Fibroblast of gingiva (primary cell): ENCODE data around the gene APOB.

Experiments
- DNase-seq: peaks from one replicate; pipeline ENCODE4 v3.0.0-alpha.2; 2011; ENCODE audit warnings: low read depth

APOB gene

GRCh38 chr2:21019000-21019677, 24.7 kb downstream of the APOB start:
- DNase-seq, result no peak

DNA sequence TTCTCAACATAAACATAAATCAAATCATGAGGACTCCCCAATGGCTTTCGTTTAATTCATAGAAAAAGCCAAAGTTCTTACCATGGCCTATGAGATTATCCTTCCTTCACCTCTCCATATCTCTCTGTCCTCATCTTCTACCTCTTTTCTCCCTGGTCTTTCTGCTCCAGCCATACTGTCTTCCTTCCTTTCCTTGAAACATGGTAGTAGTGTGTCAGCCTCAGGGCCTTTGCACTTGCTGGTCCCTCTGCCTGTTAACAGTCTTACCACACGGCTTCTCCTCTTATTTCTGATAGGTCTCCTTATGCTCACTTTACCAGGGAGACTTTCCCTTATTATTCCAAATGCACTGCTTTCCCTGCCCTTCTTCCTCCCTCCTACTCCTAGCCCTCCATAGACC, 25.6 kb downstream of the APOB start:
- no peak for DNase-seq

DNA sequence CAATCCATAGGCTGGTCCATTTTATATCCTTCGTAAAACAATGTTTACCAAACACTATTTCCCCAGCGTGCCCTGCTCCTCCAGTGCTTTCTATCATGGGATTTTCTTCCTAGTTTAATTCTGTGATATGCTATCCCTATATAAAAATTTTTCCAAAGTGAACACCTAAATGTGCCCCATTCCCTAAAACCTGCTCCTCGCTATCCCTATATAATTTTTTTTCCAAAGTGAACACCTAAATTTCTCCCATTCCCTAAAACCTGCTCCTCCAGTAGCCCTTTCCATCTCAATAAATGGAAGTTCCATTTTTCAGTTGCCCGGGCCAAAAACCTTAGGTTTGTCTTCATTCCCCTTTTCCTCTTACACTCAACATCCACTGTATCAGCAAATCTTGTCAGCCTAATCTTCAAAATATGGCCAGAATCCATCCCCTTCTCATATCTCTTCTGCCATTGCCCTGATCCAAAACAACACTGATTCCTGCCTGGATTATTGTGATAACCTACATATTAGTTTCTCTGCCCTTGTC, 26.1 kb downstream of the APOB start:
- DNase-seq, result no peak

- DNase-seq, result no peak
These were observed 28.6 kb downstream of the APOB start for GRCh38 chr2:21015281-21015645.

DNA sequence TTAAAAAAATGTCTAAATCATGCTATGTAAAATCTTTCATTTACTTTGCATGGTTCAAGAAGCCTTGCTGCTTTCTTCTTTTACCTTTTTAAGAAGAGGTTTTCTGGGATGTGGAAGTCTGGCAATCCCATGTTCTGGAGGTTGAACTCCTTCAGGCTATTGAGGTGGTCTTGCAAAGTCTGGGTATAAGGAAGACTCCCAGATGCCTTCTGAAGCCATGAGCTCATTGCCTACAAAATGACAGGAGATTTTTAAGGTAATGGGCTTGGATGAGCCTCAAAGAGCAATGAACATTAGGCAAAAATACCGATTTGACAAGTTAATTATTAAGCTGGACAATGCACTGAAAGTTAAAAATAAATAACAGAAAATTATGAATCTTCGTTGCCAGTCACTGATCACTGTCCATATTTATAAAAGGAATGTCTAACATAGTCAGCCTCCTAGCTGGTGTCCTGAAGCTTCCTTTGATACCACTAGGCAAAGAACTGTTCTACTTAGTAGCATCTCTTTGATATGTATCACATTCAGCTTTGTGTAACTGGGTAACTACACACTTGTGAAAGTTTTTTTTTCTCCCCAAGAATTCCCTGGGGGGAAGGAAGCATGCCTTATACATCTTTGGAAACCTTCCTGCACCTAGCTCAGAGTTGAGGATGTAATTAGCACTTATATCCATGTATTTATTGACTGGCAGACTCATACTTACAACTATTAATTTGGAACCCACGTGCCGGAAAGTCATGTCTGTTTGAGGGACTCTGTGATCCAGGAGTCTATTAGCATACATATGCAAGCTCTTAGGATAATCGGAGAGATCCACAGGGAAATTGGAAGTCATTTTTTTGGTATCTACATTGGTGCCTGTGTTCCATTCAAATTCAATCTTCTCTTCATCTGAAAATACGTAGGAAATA, 29.3 kb downstream of the APOB start:
- DNase-seq, result no peak

GRCh38 chr2:21013043-21013816, 30.6 kb downstream of the APOB start:
- DNase-seq, result no peak

- no peak for DNase-seq
These were observed 31.3 kb downstream of the APOB start for GRCh38 chr2:21012557-21012937.

GRCh38 chr2:21011876-21012556, 31.9 kb downstream of the APOB start:
- no peak for DNase-seq

DNA sequence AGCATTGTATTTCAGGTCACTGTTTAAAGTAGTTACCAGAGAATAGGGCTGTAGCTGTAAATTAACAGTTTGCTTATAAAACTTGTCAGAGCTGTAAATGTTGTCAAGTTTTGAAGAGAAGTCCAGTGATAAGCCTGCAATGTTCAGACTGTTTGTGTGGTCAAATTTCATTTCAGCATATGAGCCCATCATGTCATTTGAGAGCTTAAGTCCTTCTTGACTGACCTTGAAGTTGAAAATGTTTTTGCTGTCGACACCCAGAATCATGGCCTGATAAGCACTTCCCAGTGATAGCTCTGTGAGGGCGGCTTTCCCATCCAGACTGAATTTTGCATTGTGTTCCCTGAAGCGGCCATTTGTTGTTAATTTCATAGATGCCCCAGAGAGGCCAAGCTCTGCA, 32.4 kb downstream of the APOB start:
- DNase-seq, result no peak

DNA sequence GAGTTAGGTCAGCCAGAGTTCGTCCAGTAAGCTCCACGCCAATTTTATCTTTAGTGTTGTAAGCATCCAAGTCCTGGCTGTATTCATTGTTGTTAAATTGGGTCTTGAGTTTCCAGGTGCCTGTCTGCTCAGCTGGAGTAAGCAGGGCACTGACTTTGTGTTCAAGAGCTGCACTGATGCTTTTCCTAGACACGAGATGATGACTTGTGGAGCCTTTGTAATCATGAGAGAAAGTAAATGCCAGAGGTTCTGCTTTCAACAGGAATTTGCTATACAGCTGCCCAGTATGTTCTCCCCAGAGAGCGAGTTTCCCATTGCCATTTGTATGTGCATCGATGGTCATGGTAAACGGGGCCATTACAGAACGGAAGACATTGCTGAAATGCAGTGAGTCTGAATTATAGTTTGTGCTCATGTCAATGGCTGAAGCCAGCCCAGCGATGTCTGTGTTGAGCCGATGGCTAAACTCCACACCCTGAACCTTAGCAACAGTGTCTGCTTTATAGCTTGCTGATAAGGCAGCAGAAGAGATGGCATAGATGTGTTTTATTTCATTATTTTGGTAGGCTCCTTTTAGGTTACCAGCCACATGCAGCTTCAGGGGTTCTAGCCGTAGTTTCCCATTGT, 32.9 kb downstream of the APOB start:
- no peak for DNase-seq

GRCh38 chr2:21009662-21010225, 34.1 kb downstream of the APOB start:
- no peak for DNase-seq

DNA sequence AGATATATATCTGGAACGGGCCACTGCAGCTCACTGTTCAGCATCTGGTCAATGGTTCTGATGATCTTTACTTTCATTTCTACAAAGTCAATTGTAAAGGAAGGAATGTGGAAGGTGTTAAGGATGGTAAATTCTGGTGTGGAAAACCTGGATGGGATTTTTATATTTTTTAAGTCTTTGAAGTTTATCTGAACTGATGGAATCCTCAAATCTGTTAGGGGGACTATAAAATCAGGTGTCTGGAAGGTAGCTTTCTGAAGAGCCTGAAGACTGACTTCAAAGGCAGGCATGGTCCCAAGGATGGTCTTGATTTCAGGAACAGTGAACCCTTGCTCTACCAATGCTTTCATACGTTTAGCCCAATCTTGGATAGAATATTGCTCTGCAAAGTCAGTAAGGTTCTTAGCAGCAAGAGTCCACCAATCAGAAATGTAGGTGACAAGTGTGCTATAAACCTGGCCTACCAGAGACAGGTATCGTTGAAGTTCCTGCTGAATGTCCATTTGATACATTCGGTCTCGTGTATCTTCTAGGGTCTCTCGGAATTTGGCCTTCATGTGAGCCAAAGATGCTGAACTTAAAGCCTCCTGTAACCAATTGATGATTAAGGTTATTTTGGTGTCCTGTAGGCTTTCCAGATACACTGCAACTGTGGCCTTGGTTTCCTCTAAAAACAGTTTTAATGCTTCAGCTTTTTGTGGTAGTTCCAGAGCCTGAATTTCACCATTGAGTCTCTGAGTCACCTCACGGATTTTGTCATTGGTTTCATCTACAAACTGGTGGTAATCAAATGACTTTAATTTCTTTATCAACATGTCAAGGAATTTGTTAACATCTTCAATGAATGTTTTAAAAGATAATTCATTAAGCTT, 34.8 kb downstream of the APOB start:
- no peak for DNase-seq

GRCh38 chr2:21008014-21008789, 35.7 kb downstream of the APOB start:
- no peak for DNase-seq

DNA sequence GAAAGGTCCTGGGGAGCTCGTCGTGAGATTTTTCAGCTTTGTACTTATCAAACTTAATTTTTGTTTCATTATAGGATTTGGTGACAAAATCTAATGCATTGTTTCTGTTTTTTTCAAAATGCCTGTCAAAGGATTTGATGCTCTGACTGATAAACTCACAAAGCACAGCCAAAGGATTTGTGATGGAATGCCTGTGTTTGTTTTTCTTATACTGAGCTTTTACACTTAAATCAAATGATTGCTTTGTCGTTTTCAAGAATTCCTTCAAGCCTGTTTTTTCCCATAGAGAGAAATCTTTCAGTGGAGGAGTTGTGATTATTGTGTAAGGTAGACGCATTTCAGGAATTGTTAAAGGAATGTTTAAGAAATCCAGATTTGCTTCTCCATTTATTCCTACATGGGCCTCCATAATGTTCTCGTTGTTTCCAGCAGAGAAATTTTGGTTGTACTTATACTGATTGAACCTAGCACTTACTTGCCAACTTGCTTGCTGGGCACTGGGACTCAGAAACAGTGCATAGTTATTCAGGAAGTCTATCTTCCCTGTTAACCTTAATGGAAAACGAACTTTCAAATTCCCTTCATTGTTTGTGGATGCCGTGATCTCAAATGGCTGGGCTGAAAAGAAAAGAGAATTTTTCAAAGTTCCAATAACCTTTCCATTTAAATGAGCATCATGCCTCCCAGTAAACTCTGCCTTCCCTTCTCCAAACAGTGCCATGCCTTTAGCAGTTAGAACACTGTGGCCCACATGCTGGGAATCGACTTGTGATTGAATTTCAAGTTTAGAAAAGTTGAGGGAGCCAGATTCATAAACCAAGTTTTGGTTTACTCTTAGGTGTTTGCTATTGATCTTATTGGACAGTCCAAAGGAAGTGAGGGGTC, 36.5 kb downstream of the APOB start:
- no peak for DNase-seq

DNA sequence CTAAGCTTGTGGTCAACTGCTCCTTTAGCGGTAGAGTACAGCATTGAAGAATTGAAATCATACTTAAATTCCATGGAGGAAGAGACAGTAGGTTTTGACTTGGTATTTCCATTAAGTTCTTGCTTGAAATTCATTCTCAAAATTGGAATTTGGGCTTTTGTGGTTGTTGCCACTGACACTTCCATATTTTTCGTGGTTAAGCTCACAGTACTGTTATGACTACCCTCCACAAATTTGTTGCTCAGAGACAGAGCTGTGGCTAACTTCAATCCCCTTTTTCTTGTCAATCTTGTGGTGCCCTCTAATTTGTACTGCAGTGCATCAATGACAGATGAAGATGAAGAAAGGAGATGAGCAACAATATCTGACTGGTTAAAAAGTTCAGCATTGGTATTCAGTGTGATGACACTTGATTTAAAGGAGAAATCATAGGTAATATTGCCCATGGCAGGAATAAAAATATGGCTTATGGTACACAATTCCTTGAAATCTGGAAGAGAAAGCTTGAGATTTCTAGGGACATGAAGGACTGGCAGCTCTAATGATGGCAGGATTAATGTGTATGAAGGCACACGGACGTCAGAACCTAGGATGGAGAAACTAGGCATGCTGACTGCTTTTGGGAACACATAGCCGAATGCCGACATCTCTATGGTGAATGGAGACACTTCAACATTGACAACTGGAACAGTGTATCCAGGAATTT, 37.3 kb downstream of the APOB start:
- no peak for DNase-seq

DNA sequence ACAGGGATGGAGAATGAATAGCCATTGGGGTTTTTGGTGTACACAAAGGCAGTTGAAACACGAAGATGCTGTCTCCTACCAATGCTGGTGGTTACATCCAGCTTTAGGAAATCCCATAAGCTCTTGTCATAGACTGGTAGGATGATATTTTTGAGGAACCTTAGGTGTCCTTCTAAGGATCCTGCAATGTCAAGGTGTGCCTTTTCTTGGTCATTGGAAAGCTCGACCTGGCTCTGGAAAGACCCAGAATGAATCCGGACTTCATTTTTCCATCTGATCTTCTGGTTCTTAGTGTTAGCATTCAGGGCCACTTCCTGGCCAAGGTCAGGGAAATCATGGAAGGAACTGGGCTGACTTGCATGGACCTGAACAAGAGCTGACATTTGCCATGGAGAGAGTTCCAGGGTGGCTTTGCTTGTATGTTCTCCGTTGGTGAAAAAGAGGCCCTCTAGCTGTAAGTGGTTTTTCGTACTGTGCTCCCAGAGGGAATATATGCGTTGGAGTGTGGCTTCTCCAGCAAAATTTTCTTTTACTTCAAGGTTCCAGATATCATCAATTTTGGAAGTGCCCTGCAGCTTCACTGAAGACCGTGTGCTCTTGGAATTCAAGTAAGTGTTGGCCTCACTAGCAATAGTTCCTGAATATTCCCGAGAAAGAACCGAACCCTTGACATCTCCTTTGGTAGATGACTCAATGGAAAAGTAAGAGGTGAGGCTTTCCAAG, 38.0 kb downstream of the APOB start:
- DNase-seq, result no peak

DNA sequence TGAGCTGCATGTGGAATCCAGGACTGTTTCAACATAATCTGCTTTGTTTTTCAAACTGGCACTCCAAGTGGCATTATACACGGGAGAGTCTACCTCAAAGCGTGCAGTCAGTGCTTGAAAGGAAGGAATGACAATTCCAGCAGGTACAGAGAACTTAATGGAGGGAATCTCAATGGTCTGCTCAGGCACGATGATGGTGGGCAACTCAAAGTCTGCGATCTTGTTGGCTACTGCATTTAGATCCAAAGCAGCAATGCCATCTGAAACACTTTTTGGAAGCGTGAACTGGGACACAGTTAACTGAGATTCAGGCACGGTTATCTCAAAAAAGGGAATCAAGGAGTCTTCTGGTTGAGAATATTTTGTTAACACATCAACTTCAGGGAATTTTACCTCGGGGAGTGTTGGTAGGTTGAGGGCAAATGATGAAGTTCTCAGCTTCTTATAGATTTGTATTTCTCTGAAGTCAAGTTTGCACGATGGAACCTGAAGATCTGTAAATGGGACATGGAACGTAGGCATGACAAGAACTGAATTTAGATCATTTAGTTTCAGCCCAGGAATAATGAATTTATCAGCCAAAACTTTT, 38.7 kb downstream of the APOB start:
- no peak for DNase-seq
